Ovary (tissue), 9 donors: ENCODE measurements around the gene SRRM3. TPM values are rescaled to one million over a fixed set of nuclear protein-coding genes. Genes with fewer than 3 reads are reported as not detected.
"Not testable (repeated sequence)": the region's sequence is repeated elsewhere in the genome, so short reads cannot be mapped to it uniquely, and the experiment has no call there.

Source experiments
- DNase-seq, 5 donors: peaks; one replicate each; pipeline ENCODE4 v3.0.0-alpha.2; 2019 to 2020
- H3K27ac ChIP-seq, 2 donors: fragments of 200-600 bp; one replicate each; pipeline versions ENCODE4 v1.5.1 to v1.8.0; 2019 to 2022
- H3K27me3 ChIP-seq: fragments of 200-600 bp; one replicate; pipeline ENCODE4 v1.8.0; 2022
- H3K36me3 ChIP-seq: fragments of 200-600 bp; sonication (generic); one replicate; pipeline ENCODE4 v1.5.1; 2019
- H3K4me1 ChIP-seq: one replicate; pipeline ENCODE4 v1.8.1; 2013; ENCODE audit warnings: mild to moderate bottlenecking, moderate library complexity; ENCODE audit not compliant: insufficient read depth
- H3K4me3 ChIP-seq: fragments of 200-600 bp; sonication (generic); one replicate; pipeline ENCODE4 v1.5.1; 2017
- H3K9me3 ChIP-seq, 2 donors: fragments of 200-600 bp in 1 of 2; sonication (generic) in 1 of 2; one replicate each; pipeline versions ENCODE4 v1.5.1 to v1.8.1; 2013 to 2019; ENCODE audit warnings: mild to moderate bottlenecking in 1 of 2, moderate library complexity in 1 of 2
- CTCF ChIP-seq, 3 donors: fragments of 450-650 bp in 2 of 3; fragments of 200-600 bp in 1 of 3; IDR thresholded peaks; one replicate each; pipeline versions ENCODE4 v1.5.1 to v1.8.0; 2016 to 2022; ENCODE audit warnings: antibody characterized with exemption in 3 of 3, mild to moderate bottlenecking in 1 of 3
- EP300 ChIP-seq: sonication (generic); formaldehyde crosslinking; IDR thresholded peaks from one replicate; pipeline ENCODE4 v1.6.1; 2017; ENCODE audit warnings: antibody characterized with exemption
- POLR2A ChIP-seq: fragments of 450-650 bp; IDR thresholded peaks from one replicate; pipeline ENCODE4 v1.6.1; 2017; ENCODE audit warnings: antibody characterized with exemption, mild to moderate bottlenecking, moderate library complexity
- WGBS, 3 donors: extraction: QIAGEN DNeasy Blood & Tissue Kit in 1 of 3; methylation state at CpG; one replicate each; pipeline versions ENCODE4 v1.1.5 to v1.1.7; 2013 to 2017; 5-methylcytosine and 5-hydroxymethylcytosine counted together
- intact Hi-C, 4 donors: fragments of 100-400 bp; cut with DNase I; formaldehyde crosslinking; loops; one replicate each; pipeline versions ENCODE4 v1.11.0 to v1.15.1; 2022 to 2023
- polyA plus RNA-seq, 2 donors: library from polyadenylated mRNA; stranded (reverse); fragments of 200-250 nt in 1 of 2; fragments of 350-450 nt in 1 of 2; fragmentation: Illumina TruSeq in 1 of 2; extraction: RNeasy Lipid Tissue Mini Kit (QIAGEN cat#74804) in 1 of 2; gene quantifications; one replicate each; pipeline ENCODE4 v1.2.3, GENCODE V29; 2013 to 2014
- total RNA-seq, 7 donors: library from RNA; depleted of rRNA in 2 of 7; stranded (reverse); fragments of >200 nt in 2 of 7; fragmentation: NEBNext Ultra II Directional in 3 of 7; extraction: Animal tissue kit (Norgen Biotek cat#: 25700) in 3 of 7; gene quantifications; one replicate each; pipeline versions ENCODE4 v1.1.0 to v1.2.4, GENCODE V29; 2016 to 2023
- donor health status: DM: no; HTN: no; CAD: no; lungs with moderate emphysema.
- donor health status: DM: no; HTN: no; CAD: no.
- donor health status: Bipolar disorder and iron deficiency.
- donor health status: DM: yes; HTN: yes; CAD: no.
- donor health status: DM: no; HTN: no; CAD: no.
- donor health status: DM: yes; HTN: yes; CAD: no.

The SRRM3 gene
- total and polyA plus RNA-seq, 9 donors, result 2.0 to 13.4 (median 4.8) TPM

GRCh38 chr7:76173566-76174205 is 28.0 kb upstream of the SRRM3 start:
- intact Hi-C loops, result loop anchor here in 1 of 4 donors (10.0 kb wide), 1 partner anchor 141 kb away; no protein-coding TSS in a partner anchor
- H3K27me3 ChIP-seq, result no peaks in the 10 kb centered on the region
- no peak for TF ChIP-seq EP300
- no peak for TF ChIP-seq CTCF (IDR thresholded peaks at IDR 0.05)
- TF ChIP-seq POLR2A, result no peak
- no peaks in the 10 kb centered on the region for H3K36me3 ChIP-seq
- no peaks in the 10 kb centered on the region for H3K9me3 ChIP-seq
- no peak overlapping the region for H3K27ac ChIP-seq
- DNase-seq, result no peak
- no peaks in the 10 kb centered on the region for H3K4me1 ChIP-seq
- H3K4me3 ChIP-seq, result no peak overlapping the region
- WGBS, 3 donors, result 74 to 86% (median 85%) methylated on average over 3 to 12 of the region's 12 CpGs

DNA sequence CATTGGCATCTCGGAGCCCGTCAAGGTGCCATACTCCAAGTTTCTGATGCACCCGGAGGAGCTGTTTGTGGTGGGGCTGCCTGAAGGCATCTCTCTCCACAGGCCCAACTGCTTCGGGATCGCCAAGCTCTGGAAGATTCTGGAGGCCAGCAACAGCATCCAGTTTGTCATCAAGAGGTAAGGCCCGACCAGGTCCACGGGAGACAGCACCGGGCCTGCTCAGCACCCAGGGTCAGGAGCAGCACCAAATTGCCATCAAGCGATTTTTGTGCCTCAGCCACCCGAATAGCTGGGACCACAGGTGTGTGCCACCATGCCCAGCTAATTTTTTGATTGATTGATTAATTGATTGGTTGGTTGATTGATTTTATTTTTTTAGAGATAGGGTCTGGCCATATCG is 24.7 kb upstream of the SRRM3 start:
- 90 to 96% (median 91%) methylated on average over 11 of the region's 11 CpGs for WGBS, 3 donors
- intact Hi-C loops, result loop anchor here in 1 of 4 donors (10.0 kb wide), 1 partner anchor 138 kb away; no protein-coding TSS in a partner anchor
- DNase-seq, H3K4me1 ChIP-seq, H3K4me3 ChIP-seq, H3K27me3 ChIP-seq, H3K36me3 ChIP-seq, H3K27ac ChIP-seq, H3K9me3 ChIP-seq: not testable (repeated sequence)

- Histone ChIP-seq H3K4me1 (no peaks in the 10 kb centered on the region), H3K27ac (no peak overlapping the region), H3K27me3 (no peaks in the 10 kb centered on the region), H3K36me3 (no peaks in the 10 kb centered on the region), H3K4me3 (no peak overlapping the region), H3K9me3 (no peaks in the 10 kb centered on the region)
- DNase-seq, result no peak
- no peak for TF ChIP-seq POLR2A
- no peak for TF ChIP-seq CTCF (IDR thresholded peaks at IDR 0.05)
- no peak for TF ChIP-seq EP300
- WGBS, 3 donors, result 91 to 93% (median 92%) methylated on average over 10 of the region's 10 CpGs
- intact Hi-C loops, result loop anchor here in 3 of 4 donors (2.0 to 10.0 kb wide), 4 partner anchors 105 to 135 kb away; no protein-coding TSS in a partner anchor
Measured at GRCh38 chr7:76179686-76180085, 22.0 kb upstream of the SRRM3 start.

DNA sequence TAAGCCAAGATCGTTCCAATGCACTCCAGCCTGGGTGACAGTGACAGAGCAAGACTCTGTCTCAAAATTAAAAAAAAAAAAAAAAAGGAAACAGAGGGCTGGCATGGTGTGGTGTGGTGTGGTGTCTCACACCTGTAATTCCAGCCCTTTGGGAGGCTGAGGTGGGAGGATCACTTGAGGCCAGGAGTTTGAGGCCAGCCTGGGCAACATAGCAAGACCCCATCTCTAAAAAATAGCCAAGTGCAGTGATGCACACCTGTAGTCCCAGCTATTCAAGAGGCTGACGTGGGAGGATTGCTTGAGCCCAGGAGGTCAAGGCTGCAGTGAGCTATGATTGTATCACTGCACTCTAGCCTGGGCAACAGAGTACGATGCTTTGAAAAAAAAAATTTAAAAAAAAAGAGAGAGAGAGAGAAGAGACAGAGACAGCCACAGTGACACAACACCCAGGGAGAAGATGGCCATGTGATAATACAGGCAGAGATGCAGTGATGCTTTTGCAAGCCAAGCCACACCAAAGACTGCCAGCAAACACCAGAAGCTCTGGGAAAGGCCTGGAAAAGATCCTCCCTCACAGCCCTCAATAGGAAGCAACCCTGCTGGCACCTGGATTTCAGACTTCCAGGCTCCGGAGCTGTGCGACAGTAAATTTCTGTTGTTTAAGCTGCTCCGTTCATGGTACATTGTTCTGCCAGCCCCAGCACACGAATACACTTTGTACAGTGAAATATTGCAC is 19.3 kb upstream of the SRRM3 start:
- WGBS, 3 donors, result 57 to 67% (median 60%) methylated on average over 7 of the region's 7 CpGs
- no peaks in the 10 kb centered on the region for H3K4me1 ChIP-seq

More for the DNA sequence above, 19.3 kb upstream of the SRRM3 start:
- intact Hi-C loops, result loop anchor here in 2 of 4 donors (5.0 to 10.0 kb wide), 2 partner anchors 102 to 110 kb away; no protein-coding TSS in a partner anchor
- Histone ChIP-seq H3K27ac (no peak overlapping the region), H3K4me3 (no peak overlapping the region), H3K27me3 (no peaks in the 10 kb centered on the region), H3K9me3 (no peaks in the 10 kb centered on the region), H3K36me3 (no peaks in the 10 kb centered on the region)
- no peak for TF ChIP-seq POLR2A
- TF ChIP-seq EP300, result no peak
- TF ChIP-seq CTCF (IDR thresholded peaks at IDR 0.05), result no peak
- DNase-seq, result no peak
